H9 (cell line): ENCODE results near the gene CEP43. TPM values are rescaled to one million over a fixed set of nuclear protein-coding genes. Genes with fewer than 3 reads are reported as not detected.

Experiments
- DNase-seq: peaks from one replicate; pipeline ENCODE4 v3.0.0-alpha.2; 2017
- H2AFZ ChIP-seq: one replicate; pipeline ENCODE4 v1.6.1; 2013; ENCODE audit warnings: mild to moderate bottlenecking, low read length, control low read depth, moderate library complexity
- H2AK5ac ChIP-seq: 2 replicates; pipeline ENCODE4 v1.6.1; 2013; ENCODE audit warnings: low read length, control low read depth, mixed read lengths; ENCODE audit not compliant: insufficient read length
- H2BK120ac ChIP-seq: one replicate; pipeline ENCODE4 v1.6.1; 2013; ENCODE audit warnings: low read depth, mild to moderate bottlenecking, low read length, control low read depth, inconsistent platforms; ENCODE audit not compliant: poor library complexity, severe bottlenecking
- H2BK12ac ChIP-seq: 2 replicates; pipeline ENCODE4 v1.6.1; 2013; ENCODE audit warnings: low read length, control low read depth, mixed read lengths, low read depth; ENCODE audit not compliant: insufficient read length
- H2BK15ac ChIP-seq: 2 replicates; pipeline ENCODE4 v1.6.1; 2013; ENCODE audit warnings: low read depth, low read length, control low read depth
- H2BK20ac ChIP-seq: one replicate; pipeline ENCODE4 v1.6.1; 2013; ENCODE audit warnings: low read depth, mild to moderate bottlenecking, low read length, control low read depth, inconsistent platforms; ENCODE audit not compliant: poor library complexity, severe bottlenecking
- H2BK5ac ChIP-seq: 2 replicates; pipeline ENCODE4 v1.6.1; 2013; ENCODE audit warnings: low read length, control low read depth, mixed read lengths; ENCODE audit not compliant: insufficient read length
- H3K14ac ChIP-seq: 2 replicates; pipeline ENCODE4 v1.6.1; 2013; ENCODE audit warnings: low read length, control low read depth; ENCODE audit not compliant: insufficient read depth
- H3K18ac ChIP-seq: 2 replicates; pipeline ENCODE4 v1.6.1; 2013; ENCODE audit warnings: low read depth, mild to moderate bottlenecking, mixed read lengths, low read length, control low read depth; ENCODE audit not compliant: insufficient read length
- H3K23ac ChIP-seq: 2 replicates; pipeline ENCODE4 v1.6.1; 2013; ENCODE audit warnings: low read length, control low read depth, mixed read lengths, low read depth; ENCODE audit not compliant: insufficient read length
- H3K23me2 ChIP-seq: 2 replicates; pipeline ENCODE4 v1.6.1; 2013; ENCODE audit warnings: low read depth, mild to moderate bottlenecking, mixed read lengths, low read length, control low read depth; ENCODE audit not compliant: insufficient read length, poor library complexity, severe bottlenecking
- H3K27ac ChIP-seq: 2 replicates; pipeline ENCODE4 v1.5.1; 2013; ENCODE audit warnings: low read length, control low read depth, mixed read lengths, low read depth; ENCODE audit not compliant: insufficient read length
- H3K27me3 ChIP-seq: 2 replicates; pipeline ENCODE4 v1.6.1; 2013; ENCODE audit warnings: low read length, control low read depth, inconsistent platforms; ENCODE audit not compliant: insufficient read depth
- H3K4ac ChIP-seq: 2 replicates; pipeline ENCODE4 v1.6.1; 2013; ENCODE audit warnings: low read depth, mild to moderate bottlenecking, control low read depth, inconsistent platforms, low read length, moderate library complexity
- H3K4me1 ChIP-seq: 2 replicates; pipeline ENCODE4 v1.6.1; 2013; ENCODE audit warnings: low read length, control low read depth, inconsistent platforms; ENCODE audit not compliant: insufficient read depth
- H3K4me2 ChIP-seq: 2 replicates; pipeline ENCODE4 v1.6.1; 2013; ENCODE audit warnings: low read length, control low read depth, mixed read lengths; ENCODE audit not compliant: insufficient read length, insufficient read depth
- H3K56ac ChIP-seq: 2 replicates; pipeline ENCODE4 v1.6.1; 2013; ENCODE audit warnings: low read depth, mild to moderate bottlenecking, mixed read lengths, low read length, control low read depth; ENCODE audit not compliant: insufficient read length
- H3K79me1 ChIP-seq: 2 replicates; pipeline ENCODE4 v1.6.1; 2013; ENCODE audit warnings: low read depth, mild to moderate bottlenecking, moderate library complexity, low read length, control low read depth, inconsistent platforms; ENCODE audit not compliant: insufficient read depth, poor library complexity, severe bottlenecking
- H3K79me2 ChIP-seq: 2 replicates; pipeline ENCODE4 v1.6.1; 2013; ENCODE audit warnings: low read length, control low read depth, inconsistent platforms; ENCODE audit not compliant: insufficient read depth
- H3K9ac ChIP-seq: 2 replicates; pipeline ENCODE4 v1.6.1; 2013; ENCODE audit warnings: low read length, control low read depth, mixed read lengths; ENCODE audit not compliant: insufficient read length; ENCODE audit errors: extremely low read depth
- H3K9me3 ChIP-seq: one replicate; pipeline ENCODE4 v1.6.1; 2013; ENCODE audit warnings: low read depth, low read length, inconsistent platforms; ENCODE audit not compliant: control insufficient read depth
- H3T11ph ChIP-seq: one replicate; pipeline ENCODE4 v1.6.1; 2013; ENCODE audit warnings: mild to moderate bottlenecking, low read length, control low read depth, inconsistent platforms
- H4K20me1 ChIP-seq: one replicate; pipeline ENCODE4 v1.6.1; 2013; ENCODE audit not compliant: control insufficient read depth, insufficient read length, insufficient read depth
- H4K5ac ChIP-seq: 2 replicates; pipeline ENCODE4 v1.6.1; 2013; ENCODE audit warnings: low read depth, mild to moderate bottlenecking, mixed read lengths, low read length, control low read depth; ENCODE audit not compliant: insufficient read length
- H4K8ac ChIP-seq: replicated peaks from 2 replicates; pipeline ENCODE4 v1.6.1; 2013; ENCODE audit warnings: low read length, control low read depth, mixed read lengths, low read depth; ENCODE audit not compliant: insufficient read length
- H4K91ac ChIP-seq: 2 replicates; pipeline ENCODE4 v1.6.1; 2013; ENCODE audit warnings: low read depth, mild to moderate bottlenecking, moderate library complexity, mixed read lengths, low read length, control low read depth; ENCODE audit not compliant: insufficient read length
- H3K27ac Mint-ChIP-seq, 3 experiments: 2 replicates in 2 of 3; 3 replicates in 1 of 3; pipeline ENCODE4 v1.8.0; 2020 to 2021; ENCODE audit warnings: mixed read lengths in 3 of 3, mild to moderate bottlenecking in 1 of 3, moderate library complexity in 1 of 3
- H3K27me3 Mint-ChIP-seq: 2 replicates; pipeline ENCODE4 v1.8.0; 2021; ENCODE audit warnings: low read depth, mild to moderate bottlenecking, moderate library complexity, mixed read lengths
- H3K36me3 Mint-ChIP-seq, 3 experiments: 2 replicates in 2 of 3; 3 replicates in 1 of 3; pipeline ENCODE4 v1.8.0; 2020 to 2021; ENCODE audit warnings: low read depth in 3 of 3, mixed read lengths in 3 of 3; ENCODE audit not compliant: insufficient read depth in 1 of 3
- H3K4me1 Mint-ChIP-seq, 2 experiments: 2 replicates each; pipeline ENCODE4 v1.8.0; 2020; ENCODE audit warnings: mixed read lengths in 2 of 2
- H3K4me3 Mint-ChIP-seq, 2 experiments: 2 replicates in 1 of 2; 3 replicates in 1 of 2; pipeline ENCODE4 v1.8.0; 2020 to 2021; ENCODE audit warnings: mild to moderate bottlenecking in 2 of 2, mixed read lengths in 2 of 2, moderate library complexity in 1 of 2
- H3K9me3 Mint-ChIP-seq, 2 experiments: 2 replicates in 1 of 2; 3 replicates in 1 of 2; pipeline ENCODE4 v1.8.0; 2020; ENCODE audit warnings: mild to moderate bottlenecking in 2 of 2, mixed read lengths in 2 of 2, moderate library complexity in 1 of 2
- WGBS: extraction: QIAGEN DNeasy Blood & Tissue Kit; methylation state at CpG from one replicate; pipeline ENCODE4 v1.1.7; 2013; ENCODE audit warnings: missing lambda C conversion rate, low lambda C conversion rate, mixed read lengths; ENCODE audit not compliant: insufficient read length; ENCODE audit errors: extremely low coverage; 5-methylcytosine and 5-hydroxymethylcytosine counted together
- total RNA-seq: library from RNA; stranded (reverse); gene quantifications from 2 replicates; pipeline ENCODE4 v1.2.1, GENCODE V29; 2021
- TF ChIP-seq, protein P1 (sequence below): fragments of 200-600 bp; sonication (generic); conservative IDR thresholded peaks from 3 replicates; pipeline ENCODE4 v1.8.0; 2021; ENCODE audit warnings: antibody characterized with exemption, mild to moderate bottlenecking

CEP43 gene
- total RNA-seq, 1 experiment from 2014 or later: 33.6 TPM

DNA sequence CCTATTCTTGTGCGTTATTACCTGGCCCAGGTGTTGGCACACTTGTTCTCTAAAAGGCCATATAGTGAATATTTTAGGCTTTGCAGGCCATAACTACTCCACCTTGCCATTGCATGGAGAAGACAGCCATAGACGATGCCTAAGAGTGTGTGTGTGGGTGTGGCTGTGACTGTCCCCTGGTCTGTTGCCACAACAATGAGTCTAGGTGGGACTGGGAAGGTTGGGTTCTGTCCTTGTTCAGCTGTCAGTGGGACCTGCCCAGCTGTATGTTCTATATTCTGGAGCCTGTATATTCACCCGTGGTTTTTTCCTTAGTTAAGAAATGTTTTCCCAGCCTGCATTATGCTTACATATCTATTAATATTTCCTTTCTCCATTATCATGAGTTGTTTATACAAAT is 38.6 kb downstream of the CEP43 start:
- DNase-seq: no peak
- H3K79me1 ChIP-seq: no peaks in the 10 kb centered on the region
- no peaks in the 10 kb centered on the region for H3K27me3 Mint-ChIP-seq
- H3K4me2 ChIP-seq: no peak overlapping the region
- no peak overlapping the region for H3K27ac ChIP-seq
- no peaks in the 10 kb centered on the region for H3K9me3 ChIP-seq
- H4K91ac ChIP-seq: no peak overlapping the region
- H2BK120ac ChIP-seq: no peak overlapping the region
- H4K20me1 ChIP-seq: no peaks in the 10 kb centered on the region
- H2AK5ac ChIP-seq: no peak overlapping the region
- no peak overlapping the region for H2BK20ac ChIP-seq
- no peak overlapping the region for H3K23ac ChIP-seq
- H4K8ac ChIP-seq: no peak overlapping the region
- H3K9ac ChIP-seq: no peak overlapping the region
- H3T11ph ChIP-seq: no peak overlapping the region
- H3K4me1 Mint-ChIP-seq: no peaks in the 10 kb centered on the region
- TF ChIP-seq, protein P1, sequence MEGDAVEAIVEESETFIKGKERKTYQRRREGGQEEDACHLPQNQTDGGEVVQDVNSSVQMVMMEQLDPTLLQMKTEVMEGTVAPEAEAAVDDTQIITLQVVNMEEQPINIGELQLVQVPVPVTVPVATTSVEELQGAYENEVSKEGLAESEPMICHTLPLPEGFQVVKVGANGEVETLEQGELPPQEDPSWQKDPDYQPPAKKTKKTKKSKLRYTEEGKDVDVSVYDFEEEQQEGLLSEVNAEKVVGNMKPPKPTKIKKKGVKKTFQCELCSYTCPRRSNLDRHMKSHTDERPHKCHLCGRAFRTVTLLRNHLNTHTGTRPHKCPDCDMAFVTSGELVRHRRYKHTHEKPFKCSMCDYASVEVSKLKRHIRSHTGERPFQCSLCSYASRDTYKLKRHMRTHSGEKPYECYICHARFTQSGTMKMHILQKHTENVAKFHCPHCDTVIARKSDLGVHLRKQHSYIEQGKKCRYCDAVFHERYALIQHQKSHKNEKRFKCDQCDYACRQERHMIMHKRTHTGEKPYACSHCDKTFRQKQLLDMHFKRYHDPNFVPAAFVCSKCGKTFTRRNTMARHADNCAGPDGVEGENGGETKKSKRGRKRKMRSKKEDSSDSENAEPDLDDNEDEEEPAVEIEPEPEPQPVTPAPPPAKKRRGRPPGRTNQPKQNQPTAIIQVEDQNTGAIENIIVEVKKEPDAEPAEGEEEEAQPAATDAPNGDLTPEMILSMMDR: no peak
- no peak overlapping the region for H2BK5ac ChIP-seq
- no peak overlapping the region for H3K18ac ChIP-seq
- H3K27me3 ChIP-seq: no peaks in the 10 kb centered on the region
- no peak overlapping the region for H3K56ac ChIP-seq
- H2BK12ac ChIP-seq: no peak overlapping the region
- no peak overlapping the region for H3K4me3 Mint-ChIP-seq
- no peaks in the 10 kb centered on the region for H3K4me1 ChIP-seq
- no peak overlapping the region; a peak in 1 of 7 replicates for H3K27ac Mint-ChIP-seq
- H3K23me2 ChIP-seq: no peaks in the 10 kb centered on the region
- no peak overlapping the region for H2BK15ac ChIP-seq
- peaks cover 41 to 78% (median 71%) of the 10 kb centered on the region in 3 experiments; a peak in 6 of 7 replicates for H3K36me3 Mint-ChIP-seq
- no peaks in the 10 kb centered on the region for H3K9me3 Mint-ChIP-seq
- no CpG with 5 or more reads among the region's 3 CpGs for WGBS
- H2AFZ ChIP-seq: no peak overlapping the region
- no peak overlapping the region for H4K5ac ChIP-seq
- H3K79me2 ChIP-seq: no peaks in the 10 kb centered on the region
- no peak overlapping the region for H3K14ac ChIP-seq
- H3K4ac ChIP-seq: no peak overlapping the region
